ENCODE results near the gene GCHFR.

GCHFR gene

GRCh38 chr15:40722354-40722753 is 41.5 kb upstream of the GCHFR start (continued):
- TF ChIP-seq, protein P1, sequence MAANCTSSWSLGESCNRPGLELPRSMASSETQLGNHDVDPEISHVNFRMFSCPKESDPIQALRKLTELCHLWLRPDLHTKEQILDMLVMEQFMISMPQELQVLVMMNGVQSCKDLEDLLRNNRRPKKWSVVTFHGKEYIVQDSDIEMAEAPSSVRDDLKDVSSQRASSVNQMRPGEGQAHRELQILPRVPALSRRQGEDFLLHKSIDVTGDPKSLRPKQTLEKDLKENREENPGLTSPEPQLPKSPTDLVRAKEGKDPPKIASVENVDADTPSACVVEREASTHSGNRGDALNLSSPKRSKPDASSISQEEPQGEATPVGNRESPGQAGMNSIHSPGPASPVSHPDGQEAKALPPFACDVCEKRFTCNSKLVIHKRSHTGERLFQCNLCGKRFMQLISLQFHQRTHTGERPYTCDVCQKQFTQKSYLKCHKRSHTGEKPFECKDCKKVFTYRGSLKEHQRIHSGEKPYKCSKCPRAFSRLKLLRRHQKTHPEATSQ (tag by site-specific recombination; IDR thresholded peaks at IDR 0.05): no peak
- TF ChIP-seq ZNF391 (tag by site-specific recombination; IDR thresholded peaks at IDR 0.05; ENCODE audit: borderline replicate concordance, low read depth): no peak
- no peak for TF ChIP-seq ZNF16 (tag by site-specific recombination; IDR thresholded peaks at IDR 0.05; ENCODE audit: low read depth)
- no peak for TF ChIP-seq ZNF121 (tag by site-specific recombination; IDR thresholded peaks at IDR 0.05)
- TF ChIP-seq KLF17 (tag by site-specific recombination; IDR thresholded peaks at IDR 0.05): no peak
- TF ChIP-seq EGR2 (tag by site-specific recombination; IDR thresholded peaks at IDR 0.05; ENCODE audit: low read depth): no peak
- TF ChIP-seq BCL6B (tag by site-specific recombination; IDR thresholded peaks at IDR 0.05): no peak

- ChIA-PET POLR2A (interaction anchor here (0.9 kb wide), 1 partner anchor 28 kb away, joined by 3 read pairs; the partner anchor contains the start of gene RAD51), CTCF (no interaction called here)
- H3K36me3 ChIP-seq (ENCODE audit: control insufficient read depth in 2 of 2, insufficient read depth in 1 of 2, low read length in 2 of 2): peaks cover 4 to 27% of the 10 kb centered on the region in 2 experiments; a peak in 2 of 3 replicates
- TF ChIP-seq ZNF2 (tag by site-specific recombination; IDR thresholded peaks at IDR 0.05) (no peak), ZNF621 (tag by site-specific recombination; IDR thresholded peaks at IDR 0.05) (no peak), ZNF366 (tag by site-specific recombination; conservative IDR thresholded peaks at IDR 0.05) (no peak), KLF1 (tag by site-specific recombination; IDR thresholded peaks at IDR 0.05) (no peak), ZXDB (tag by site-specific recombination; IDR thresholded peaks at IDR 0.05) (no peak), ZNF785 (tag by site-specific recombination; IDR thresholded peaks at IDR 0.05) (no peak), ZNF433 (tag by site-specific recombination; IDR thresholded peaks at IDR 0.05; ENCODE audit: low read depth) (no peak), ZNF132 (tag by site-specific recombination; IDR thresholded peaks at IDR 0.05; ENCODE audit: borderline replicate concordance) (no peak), REPIN1 (tag by site-specific recombination; IDR thresholded peaks at IDR 0.05; ENCODE audit: low read depth) (no peak), ZSCAN30 (tag by site-specific recombination; IDR thresholded peaks at IDR 0.05) (no peak), ZNF239 (tag by site-specific recombination; IDR thresholded peaks at IDR 0.05) (no peak), ZBTB10 (tag by site-specific recombination; IDR thresholded peaks at IDR 0.05) (no peak), ZNF510 (tag by site-specific recombination; IDR thresholded peaks at IDR 0.05; ENCODE audit: insufficient replicate concordance) (no peak), ZNF830 (tag by site-specific recombination; IDR thresholded peaks at IDR 0.05; ENCODE audit: low read depth) (no peak), ZNF704 (tag by site-specific recombination; IDR thresholded peaks at IDR 0.05) (no peak), ZNF571 (tag by site-specific recombination; IDR thresholded peaks at IDR 0.05) (no peak), MYNN (tag by site-specific recombination; IDR thresholded peaks at IDR 0.05; ENCODE audit: borderline replicate concordance) (no peak), ZSCAN18 (tag by site-specific recombination; IDR thresholded peaks at IDR 0.05) (no peak)
- TF ChIP-seq, protein P2, sequence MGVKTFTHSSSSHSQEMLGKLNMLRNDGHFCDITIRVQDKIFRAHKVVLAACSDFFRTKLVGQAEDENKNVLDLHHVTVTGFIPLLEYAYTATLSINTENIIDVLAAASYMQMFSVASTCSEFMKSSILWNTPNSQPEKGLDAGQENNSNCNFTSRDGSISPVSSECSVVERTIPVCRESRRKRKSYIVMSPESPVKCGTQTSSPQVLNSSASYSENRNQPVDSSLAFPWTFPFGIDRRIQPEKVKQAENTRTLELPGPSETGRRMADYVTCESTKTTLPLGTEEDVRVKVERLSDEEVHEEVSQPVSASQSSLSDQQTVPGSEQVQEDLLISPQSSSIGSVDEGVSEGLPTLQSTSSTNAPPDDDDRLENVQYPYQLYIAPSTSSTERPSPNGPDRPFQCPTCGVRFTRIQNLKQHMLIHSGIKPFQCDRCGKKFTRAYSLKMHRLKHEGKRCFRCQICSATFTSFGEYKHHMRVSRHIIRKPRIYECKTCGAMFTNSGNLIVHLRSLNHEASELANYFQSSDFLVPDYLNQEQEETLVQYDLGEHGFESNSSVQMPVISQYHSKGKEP (tag by site-specific recombination; IDR thresholded peaks at IDR 0.05): no peak
- H3K4me3 ChIP-seq (ENCODE audit: low read depth, low read length): no peak overlapping the region
- no peaks in the 10 kb centered on the region for H3K9me3 ChIP-seq (ENCODE audit: control insufficient read depth, insufficient read depth, low read depth, low read length)
- H3K4me1 ChIP-seq (ENCODE audit: control insufficient read depth, insufficient read depth, low read length): no peaks in the 10 kb centered on the region
- no peak overlapping the region for H3K27ac ChIP-seq (ENCODE audit: extremely low read depth, low read depth, low read length)
Observed at GRCh38 chr15:40722934-40723333, 40.9 kb upstream of the GCHFR start.

All from HEK293 (cell line).